Activated naive CD8-positive, alpha-beta T cell (primary cell): Measurements from ENCODE around the gene FRAS1.

ENCODE experiments used
- H3K27ac Mint-ChIP-seq: one replicate; pipeline ENCODE4 v1.8.0; 2021; ENCODE audit warnings: mixed read lengths
- H3K27me3 Mint-ChIP-seq: one replicate; pipeline ENCODE4 v1.8.0; 2021; ENCODE audit warnings: mixed read lengths
- H3K36me3 Mint-ChIP-seq: one replicate; pipeline ENCODE4 v1.8.0; 2021; ENCODE audit warnings: mixed read lengths
- H3K4me1 Mint-ChIP-seq: one replicate; pipeline ENCODE4 v1.8.0; 2021; ENCODE audit warnings: low read depth, mixed read lengths
- H3K4me3 Mint-ChIP-seq: one replicate; pipeline ENCODE4 v1.8.0; 2021; ENCODE audit warnings: mild to moderate bottlenecking, mixed read lengths
- H3K9me3 Mint-ChIP-seq: one replicate; pipeline ENCODE4 v1.8.0; 2021; ENCODE audit warnings: low read depth, mixed read lengths

FRAS1 gene

GRCh38 chr4:78040431-78040830 lies 16.7 kb upstream of the FRAS1 start:
- Mint-ChIP-seq H3K4me1 (no peaks in the 10 kb centered on the region), H3K27me3 (no peaks in the 10 kb centered on the region), H3K4me3 (no peak overlapping the region), H3K27ac (no peak overlapping the region), H3K36me3 (no peaks in the 10 kb centered on the region), H3K9me3 (peaks cover 7% of the 10 kb centered on the region)

- peaks cover 7% of the 10 kb centered on the region for H3K27me3 Mint-ChIP-seq
- no peak overlapping the region for H3K27ac Mint-ChIP-seq
- no peak overlapping the region for H3K4me3 Mint-ChIP-seq
- no peaks in the 10 kb centered on the region for H3K36me3 Mint-ChIP-seq
- H3K9me3 Mint-ChIP-seq = no peaks in the 10 kb centered on the region
- no peaks in the 10 kb centered on the region for H3K4me1 Mint-ChIP-seq
Measured at GRCh38 chr4:78047366-78047765, 9.8 kb upstream of the FRAS1 start.

- Mint-ChIP-seq H3K36me3 (no peaks in the 10 kb centered on the region), H3K9me3 (no peaks in the 10 kb centered on the region), H3K4me3 (peak overlapping the region; percentile 88), H3K27me3 (peaks cover 26% of the 10 kb centered on the region), H3K27ac (no peak overlapping the region), H3K4me1 (peaks cover 23% of the 10 kb centered on the region)
Measured at GRCh38 chr4:78056265-78057129, 626 bp upstream of the FRAS1 start.

- Mint-ChIP-seq H3K27me3 (peaks cover 28% of the 10 kb centered on the region), H3K9me3 (no peaks in the 10 kb centered on the region), H3K27ac (no peak overlapping the region), H3K4me1 (peaks cover 23% of the 10 kb centered on the region), H3K36me3 (no peaks in the 10 kb centered on the region), H3K4me3 (peak overlapping the region; percentile 88)
Measured at GRCh38 chr4:78057600-78058550, 752 bp downstream of the FRAS1 start.

- Mint-ChIP-seq H3K27me3 (peaks cover 32% of the 10 kb centered on the region), H3K27ac (no peak overlapping the region), H3K36me3 (no peaks in the 10 kb centered on the region), H3K4me1 (peaks cover 23% of the 10 kb centered on the region), H3K9me3 (no peaks in the 10 kb centered on the region), H3K4me3 (peak overlapping the region; percentile 88)
Measured at GRCh38 chr4:78058591-78059523, 1.7 kb downstream of the FRAS1 start.

GRCh38 chr4:78059524-78059889 lies 2.4 kb downstream of the FRAS1 start:
- H3K4me1 Mint-ChIP-seq = peaks cover 23% of the 10 kb centered on the region
- no peaks in the 10 kb centered on the region for H3K36me3 Mint-ChIP-seq
- peaks cover 32% of the 10 kb centered on the region for H3K27me3 Mint-ChIP-seq
- H3K4me3 Mint-ChIP-seq = peak overlapping the region; percentile 84
- H3K9me3 Mint-ChIP-seq = no peaks in the 10 kb centered on the region
- no peak overlapping the region for H3K27ac Mint-ChIP-seq

DNA sequence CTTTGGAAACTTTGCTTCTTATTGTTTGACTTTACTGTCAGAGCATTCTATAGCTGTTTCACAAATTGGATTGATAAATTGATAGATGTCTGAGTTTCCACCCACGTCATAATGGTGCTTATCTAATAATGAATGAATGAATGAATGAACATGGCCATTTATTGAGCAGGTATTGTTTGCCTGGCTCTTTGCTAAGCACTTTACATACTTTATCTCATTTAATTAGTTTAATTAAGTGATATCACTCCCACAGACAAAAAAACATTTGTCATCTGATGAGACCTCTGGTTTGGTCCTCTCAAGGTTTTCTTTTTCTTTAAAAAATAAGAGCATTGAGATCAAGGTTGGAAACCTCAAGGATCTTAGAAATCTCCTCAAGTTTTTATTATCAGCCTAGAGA lies 2.8 kb downstream of the FRAS1 start:
- Mint-ChIP-seq H3K36me3 (no peaks in the 10 kb centered on the region), H3K4me3 (no peak overlapping the region), H3K4me1 (peaks cover 23% of the 10 kb centered on the region), H3K9me3 (no peaks in the 10 kb centered on the region), H3K27ac (no peak overlapping the region), H3K27me3 (peaks cover 32% of the 10 kb centered on the region)

DNA sequence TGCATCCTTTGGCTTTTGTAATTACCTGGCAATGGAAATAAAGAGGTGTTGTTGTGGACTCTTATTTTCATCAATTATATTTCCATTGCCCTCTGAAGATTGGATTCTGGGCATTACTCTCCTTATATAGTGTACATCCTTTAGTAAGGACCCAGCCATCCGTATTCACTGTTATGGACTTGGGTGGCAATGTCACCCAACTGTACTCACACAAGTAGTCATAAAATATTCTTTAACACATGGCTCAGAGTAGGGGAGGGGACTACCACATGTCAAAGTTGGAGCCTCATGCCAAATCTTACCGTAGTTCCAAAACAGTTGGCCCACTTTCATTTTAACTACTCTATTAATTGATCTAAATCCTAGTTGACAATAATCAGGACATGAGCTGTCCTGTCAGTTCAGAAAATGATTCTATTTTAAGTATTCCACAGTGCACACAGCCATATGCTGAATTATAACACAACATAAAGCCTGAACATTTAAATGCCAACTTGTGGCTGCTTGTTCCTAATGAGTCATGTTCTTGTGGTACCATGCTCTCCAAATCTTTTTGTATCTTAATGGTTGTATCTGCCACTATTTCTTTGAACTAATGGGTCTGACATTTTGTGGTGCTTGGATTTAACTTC lies 4.9 kb downstream of the FRAS1 start:
- peaks cover 17% of the 10 kb centered on the region for H3K4me1 Mint-ChIP-seq
- peaks cover 35% of the 10 kb centered on the region for H3K27me3 Mint-ChIP-seq
- H3K27ac Mint-ChIP-seq = no peak overlapping the region
- H3K9me3 Mint-ChIP-seq = no peaks in the 10 kb centered on the region
- no peaks in the 10 kb centered on the region for H3K36me3 Mint-ChIP-seq
- no peak overlapping the region for H3K4me3 Mint-ChIP-seq

DNA sequence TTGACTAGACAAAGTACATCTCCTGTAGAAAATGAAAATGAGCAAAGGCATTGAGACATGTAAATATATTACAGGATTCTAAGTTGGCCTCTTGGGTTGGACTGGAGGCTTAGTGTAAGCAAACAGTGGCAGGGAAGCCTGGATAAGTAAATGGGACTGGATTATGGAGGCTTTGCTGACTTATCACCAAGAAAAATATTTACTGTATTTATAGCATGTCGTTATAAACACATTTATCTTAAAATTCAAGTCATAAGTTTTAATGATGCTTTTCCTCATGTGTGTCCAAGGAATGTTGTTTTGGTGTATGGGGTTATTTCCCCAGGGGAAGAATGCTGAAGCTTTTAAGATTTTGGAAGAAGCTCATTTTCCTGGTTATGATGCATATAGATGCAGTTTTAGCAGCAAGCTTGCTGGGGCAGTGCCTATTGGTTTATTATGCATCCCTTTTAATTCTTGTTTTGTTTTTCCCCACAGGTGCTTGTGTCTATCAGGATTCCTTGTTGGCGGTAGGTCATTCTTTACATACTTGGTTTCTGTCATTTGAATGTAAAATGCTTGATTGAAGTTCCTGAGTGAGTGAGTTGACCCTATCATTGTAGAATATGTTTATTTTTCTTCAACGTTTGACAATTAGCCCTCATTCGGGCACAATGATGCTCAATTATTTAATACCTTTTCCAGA lies 8.5 kb downstream of the FRAS1 start:
- no peaks in the 10 kb centered on the region for H3K36me3 Mint-ChIP-seq
- peaks cover 32% of the 10 kb centered on the region for H3K27me3 Mint-ChIP-seq
- H3K4me1 Mint-ChIP-seq = no peaks in the 10 kb centered on the region

GRCh38 chr4:78068481-78068880 lies 11.4 kb downstream of the FRAS1 start:
- Mint-ChIP-seq H3K4me1 (no peaks in the 10 kb centered on the region), H3K27me3 (peaks cover 25% of the 10 kb centered on the region), H3K9me3 (no peaks in the 10 kb centered on the region), H3K27ac (no peak overlapping the region), H3K4me3 (no peak overlapping the region), H3K36me3 (no peaks in the 10 kb centered on the region)

More for the DNA sequence above, 8.5 kb downstream of the FRAS1 start:
- no peak overlapping the region for H3K4me3 Mint-ChIP-seq
- no peak overlapping the region for H3K27ac Mint-ChIP-seq
- no peaks in the 10 kb centered on the region for H3K9me3 Mint-ChIP-seq

DNA sequence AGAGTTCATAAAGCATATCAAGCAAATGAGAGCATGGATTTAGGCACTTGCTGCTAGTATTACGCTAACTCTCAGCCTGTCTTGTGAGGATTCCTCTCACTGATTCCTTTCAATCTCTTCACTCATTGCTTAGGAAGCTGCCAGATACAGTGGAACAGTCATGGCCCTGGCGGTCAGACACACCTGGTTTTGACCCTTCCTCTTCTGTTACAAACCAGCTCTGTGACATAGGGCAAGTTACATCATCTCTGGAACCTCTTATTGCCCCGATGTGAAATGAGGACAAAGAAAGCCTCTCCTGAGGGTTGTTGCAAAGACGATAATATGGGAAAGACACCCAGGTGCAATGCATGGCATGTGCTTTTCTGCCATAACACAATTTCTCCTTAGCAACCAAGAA lies 12.2 kb downstream of the FRAS1 start:
- Mint-ChIP-seq H3K27ac (no peak overlapping the region), H3K36me3 (no peaks in the 10 kb centered on the region), H3K4me1 (no peaks in the 10 kb centered on the region), H3K4me3 (no peak overlapping the region), H3K9me3 (no peaks in the 10 kb centered on the region), H3K27me3 (peaks cover 26% of the 10 kb centered on the region)

DNA sequence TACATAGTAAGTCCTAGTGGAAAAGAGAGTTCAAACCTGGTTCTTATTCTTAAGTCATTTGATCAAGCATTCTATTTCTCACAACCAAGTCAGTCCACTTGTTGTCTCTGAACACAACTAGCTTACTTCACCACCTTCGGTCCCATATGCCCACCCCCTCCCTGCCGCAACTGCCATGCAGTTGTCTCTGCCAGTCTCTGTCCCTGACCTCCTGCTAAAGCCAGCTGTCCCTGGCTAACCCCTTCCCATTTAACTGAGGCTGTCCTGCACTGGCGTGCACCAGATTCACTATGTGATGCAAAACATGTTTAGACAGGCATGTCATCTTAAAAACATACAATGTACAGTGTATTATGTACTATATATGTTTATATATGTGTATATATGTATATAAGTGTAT lies 12.7 kb downstream of the FRAS1 start:
- Mint-ChIP-seq H3K27ac (no peak overlapping the region), H3K9me3 (no peaks in the 10 kb centered on the region), H3K4me1 (no peaks in the 10 kb centered on the region), H3K36me3 (no peaks in the 10 kb centered on the region), H3K27me3 (peaks cover 32% of the 10 kb centered on the region), H3K4me3 (no peak overlapping the region)

- Mint-ChIP-seq H3K27me3 (peaks cover 35% of the 10 kb centered on the region), H3K4me1 (no peaks in the 10 kb centered on the region), H3K36me3 (no peaks in the 10 kb centered on the region), H3K4me3 (no peak overlapping the region), H3K9me3 (no peaks in the 10 kb centered on the region), H3K27ac (no peak overlapping the region)
Measured at GRCh38 chr4:78070731-78071282, 13.7 kb downstream of the FRAS1 start.
